Renal cortical epithelial cell (primary cell): ENCODE results near the gene MT4. TPM values are rescaled to one million over a fixed set of nuclear protein-coding genes. Genes with fewer than 3 reads are reported as not detected.

ENCODE experiments used
- DNase-seq: peaks from one replicate; pipeline ENCODE4 v3.0.0-alpha.2; 2011; ENCODE audit warnings: low read depth
- total RNA-seq: library from RNA; depleted of rRNA; stranded (reverse); fragments of >200 nt; gene quantifications from 2 replicates; pipeline ENCODE4 v1.2.3, GENCODE V29; 2014

The MT4 gene
- total RNA-seq: not detected in 2 replicates

- no peak for DNase-seq
Observed at GRCh38 chr16:56564793-56565477, at the start of gene MT4. TSS of gene MT4 (plus strand) at chr16:56565073. CDS start at chr16:56565129, 56 bp downstream.

GRCh38 chr16:56515665-56516064, 49.2 kb upstream of the MT4 start:
- DNase-seq: no peak

DNA sequence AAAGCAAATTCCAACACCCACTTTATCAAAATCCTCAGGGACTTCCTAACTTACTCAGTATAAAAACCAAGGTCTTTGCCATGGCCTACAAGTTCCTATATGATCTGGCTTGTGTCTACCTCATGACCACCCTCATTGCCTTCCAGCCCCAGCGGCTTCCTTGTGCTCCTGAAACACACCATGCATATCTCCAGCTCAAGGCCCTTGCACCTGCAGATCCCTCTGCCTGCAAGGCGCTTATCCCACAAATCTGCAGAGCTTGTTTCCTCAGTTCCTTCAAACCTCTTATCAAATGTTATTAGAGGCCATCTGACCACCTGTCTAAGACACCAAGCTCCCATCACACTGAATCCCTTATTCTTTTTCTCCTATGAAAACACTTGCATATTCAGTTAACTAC, 47.7 kb upstream of the MT4 start:
- DNase-seq: no peak

DNA sequence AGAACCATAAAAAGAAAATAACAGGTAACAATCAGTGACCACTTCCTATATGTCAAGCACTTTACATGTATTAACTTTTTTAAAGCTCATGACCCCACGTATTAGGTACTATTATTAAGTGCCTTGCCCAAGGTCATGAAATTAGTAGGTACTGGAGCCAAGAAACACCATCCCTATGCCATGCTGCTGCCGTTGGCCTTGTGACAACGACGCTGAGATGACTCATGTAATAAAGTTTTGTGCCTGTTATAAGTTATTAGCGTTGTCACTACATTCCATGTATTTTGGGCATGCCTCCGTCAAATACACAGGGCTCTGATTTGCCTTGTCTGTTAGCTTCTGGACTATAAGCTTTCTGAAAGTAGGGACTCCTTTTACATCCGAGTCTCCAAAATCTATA, 46.4 kb upstream of the MT4 start:
- DNase-seq: peak; percentile 16

DNA sequence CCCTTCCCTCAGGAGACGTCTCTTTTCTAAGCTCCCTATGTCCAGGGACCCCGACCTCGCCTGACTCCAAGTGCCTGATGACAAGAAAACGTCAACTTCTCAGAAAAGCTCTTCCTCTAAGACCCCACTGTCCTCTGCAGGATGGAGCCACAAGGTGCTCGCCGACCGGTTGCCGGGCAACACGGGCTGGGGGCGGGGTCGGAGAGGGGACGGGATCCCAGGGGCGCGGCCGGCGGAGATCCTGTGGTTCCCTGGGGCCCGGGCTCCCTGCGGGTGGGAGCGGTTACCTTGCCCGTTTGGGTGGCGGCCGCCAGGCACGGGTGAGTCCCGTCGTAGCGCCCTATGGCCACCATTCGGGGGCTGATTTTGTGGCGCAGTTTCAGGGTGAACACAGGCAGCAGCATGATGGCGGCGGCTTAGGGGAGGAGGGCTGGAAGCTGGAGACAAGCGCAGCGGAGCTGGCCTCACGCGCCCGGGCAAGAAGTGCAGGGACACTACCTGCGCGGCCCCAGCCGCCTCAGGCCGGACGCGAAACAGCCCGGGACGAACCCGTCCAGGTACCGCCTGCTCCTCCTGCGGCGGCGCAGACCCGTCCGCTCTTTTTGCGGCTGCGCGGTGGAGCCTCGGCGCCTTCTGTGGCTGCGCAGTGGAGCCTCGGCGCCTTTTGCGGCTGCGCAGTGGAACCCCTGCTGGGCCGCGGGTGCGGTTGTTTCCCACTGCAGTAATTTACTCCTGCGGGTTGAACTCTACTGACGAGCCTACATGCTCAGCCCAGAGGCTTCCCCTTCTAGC, 45.2 kb upstream of the MT4 start, which contains the start of gene BBS2:
Gene BBS2, minus strand, starts transcription at position 566 of the 792 bp plus-strand sequence. Its CDS starts 162 bp downstream, at position 404.
- peak; percentile 70 for DNase-seq

DNA sequence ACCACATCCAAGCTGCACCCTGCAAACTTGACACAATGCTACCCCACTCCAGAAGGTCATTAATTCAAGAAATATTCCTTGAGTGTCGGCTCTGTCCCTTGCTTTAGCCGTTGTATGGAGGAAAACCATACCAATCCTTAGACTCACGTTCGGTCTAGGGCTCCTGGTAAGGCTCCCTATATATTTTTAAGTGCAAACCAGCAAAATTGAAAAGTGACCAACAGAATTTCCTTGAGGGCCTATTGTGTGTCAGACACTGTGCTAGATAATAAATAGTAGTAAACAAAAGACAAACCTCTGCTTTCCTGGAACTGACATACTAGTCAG, 44.7 kb upstream of the MT4 start:
- DNase-seq: no peak

- DNase-seq: no peak
Observed at GRCh38 chr16:56525236-56525635, 39.6 kb upstream of the MT4 start.

GRCh38 chr16:56530872-56531271, 34.0 kb upstream of the MT4 start:
- peak; percentile 10 for DNase-seq

- no peak for DNase-seq
Observed at GRCh38 chr16:56532714-56533113, 32.2 kb upstream of the MT4 start.

DNA sequence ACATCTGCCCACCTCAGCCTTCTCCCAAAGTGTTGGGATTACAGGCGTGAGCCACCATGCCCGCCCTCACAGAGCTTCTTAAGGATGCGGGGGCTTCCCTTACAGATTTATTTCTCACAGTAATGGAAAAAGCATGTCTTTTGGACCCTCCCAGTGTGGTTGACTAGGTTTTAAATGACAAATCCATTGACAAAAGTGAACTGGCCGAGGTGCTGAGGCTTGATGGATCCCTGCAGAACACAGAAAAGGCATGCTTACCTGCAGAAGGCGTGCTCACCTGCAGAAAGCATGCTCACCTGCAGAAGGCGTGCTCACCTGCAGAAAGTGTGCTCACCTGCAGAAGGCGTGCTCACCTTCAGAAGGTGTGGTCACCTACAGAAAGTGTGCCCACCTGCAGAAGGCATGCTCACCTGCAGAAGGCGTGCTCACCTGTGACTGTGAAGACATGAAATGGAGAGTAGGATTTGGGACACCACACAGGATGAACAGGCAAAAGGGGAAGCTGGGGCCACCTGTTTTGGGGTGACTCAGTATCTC, 30.0 kb upstream of the MT4 start:
- DNase-seq: no peak

DNA sequence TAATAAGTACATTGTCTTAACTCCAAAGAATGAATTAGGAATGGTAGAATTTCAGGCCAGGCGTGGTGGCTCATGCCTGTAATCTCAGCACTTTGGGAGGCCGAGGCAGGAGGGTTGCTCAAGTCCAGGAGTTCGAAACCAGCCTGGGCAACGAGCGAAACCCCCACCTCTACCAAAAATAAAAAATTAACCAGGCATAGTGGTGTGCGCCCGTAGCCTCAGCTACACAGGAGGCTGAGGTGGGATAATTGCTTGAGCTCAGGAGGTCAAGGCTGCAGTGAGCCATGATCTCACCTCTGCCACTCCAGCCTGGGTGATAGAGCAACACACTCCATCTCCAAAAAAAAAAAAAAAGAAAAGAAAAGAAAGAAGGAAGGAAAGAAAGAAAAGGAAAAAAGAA, 26.5 kb upstream of the MT4 start:
- no peak for DNase-seq

GRCh38 chr16:56539656-56540055, 25.2 kb upstream of the MT4 start:
- DNase-seq: no peak

DNA sequence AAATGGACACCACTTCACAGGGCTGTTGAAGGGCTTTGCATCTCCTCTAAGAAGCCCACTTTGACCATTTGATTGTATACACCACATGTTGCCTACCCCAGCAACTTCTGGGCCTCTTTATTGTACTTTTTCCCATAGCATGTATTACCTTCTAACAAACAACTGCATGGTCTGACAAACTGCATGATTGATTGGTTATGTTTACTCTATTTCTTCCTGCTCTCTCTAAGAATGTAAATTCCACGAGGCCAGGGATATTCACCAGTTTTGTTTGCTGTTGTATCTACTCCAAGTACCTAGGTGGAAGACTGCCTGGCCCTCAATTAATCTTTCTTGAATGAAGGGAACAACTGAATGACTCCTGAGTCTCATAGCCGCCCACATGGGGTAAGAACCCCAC, 22.8 kb upstream of the MT4 start:
- DNase-seq: no peak

GRCh38 chr16:56547120-56547948, 17.5 kb upstream of the MT4 start:
- peak; percentile 30 for DNase-seq

- no peak for DNase-seq
Observed at GRCh38 chr16:56547949-56548567, 16.8 kb upstream of the MT4 start.

GRCh38 chr16:56549161-56549560, 15.7 kb upstream of the MT4 start:
- no peak for DNase-seq

- DNase-seq: peak; percentile 27
Observed at GRCh38 chr16:56549744-56550385, 15.0 kb upstream of the MT4 start.

- no peak for DNase-seq
Observed at GRCh38 chr16:56551796-56552738, 12.8 kb upstream of the MT4 start.

- DNase-seq: no peak
Observed at GRCh38 chr16:56554441-56554840, 10.4 kb upstream of the MT4 start.
